ENCODE data around the gene APOB.

- no peak for TF ChIP-seq CTCF (IDR thresholded peaks at IDR 0.05)
- no peak for TF ChIP-seq MAX (IDR thresholded peaks at IDR 0.05)
- TF ChIP-seq, protein P1, sequence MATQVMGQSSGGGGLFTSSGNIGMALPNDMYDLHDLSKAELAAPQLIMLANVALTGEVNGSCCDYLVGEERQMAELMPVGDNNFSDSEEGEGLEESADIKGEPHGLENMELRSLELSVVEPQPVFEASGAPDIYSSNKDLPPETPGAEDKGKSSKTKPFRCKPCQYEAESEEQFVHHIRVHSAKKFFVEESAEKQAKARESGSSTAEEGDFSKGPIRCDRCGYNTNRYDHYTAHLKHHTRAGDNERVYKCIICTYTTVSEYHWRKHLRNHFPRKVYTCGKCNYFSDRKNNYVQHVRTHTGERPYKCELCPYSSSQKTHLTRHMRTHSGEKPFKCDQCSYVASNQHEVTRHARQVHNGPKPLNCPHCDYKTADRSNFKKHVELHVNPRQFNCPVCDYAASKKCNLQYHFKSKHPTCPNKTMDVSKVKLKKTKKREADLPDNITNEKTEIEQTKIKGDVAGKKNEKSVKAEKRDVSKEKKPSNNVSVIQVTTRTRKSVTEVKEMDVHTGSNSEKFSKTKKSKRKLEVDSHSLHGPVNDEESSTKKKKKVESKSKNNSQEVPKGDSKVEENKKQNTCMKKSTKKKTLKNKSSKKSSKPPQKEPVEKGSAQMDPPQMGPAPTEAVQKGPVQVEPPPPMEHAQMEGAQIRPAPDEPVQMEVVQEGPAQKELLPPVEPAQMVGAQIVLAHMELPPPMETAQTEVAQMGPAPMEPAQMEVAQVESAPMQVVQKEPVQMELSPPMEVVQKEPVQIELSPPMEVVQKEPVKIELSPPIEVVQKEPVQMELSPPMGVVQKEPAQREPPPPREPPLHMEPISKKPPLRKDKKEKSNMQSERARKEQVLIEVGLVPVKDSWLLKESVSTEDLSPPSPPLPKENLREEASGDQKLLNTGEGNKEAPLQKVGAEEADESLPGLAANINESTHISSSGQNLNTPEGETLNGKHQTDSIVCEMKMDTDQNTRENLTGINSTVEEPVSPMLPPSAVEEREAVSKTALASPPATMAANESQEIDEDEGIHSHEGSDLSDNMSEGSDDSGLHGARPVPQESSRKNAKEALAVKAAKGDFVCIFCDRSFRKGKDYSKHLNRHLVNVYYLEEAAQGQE (IDR thresholded peaks at IDR 0.05): no peak
Measured at GRCh38 chr2:20977520-20978180, 66.2 kb downstream of the APOB start.

Measured in A549 (cell line).